GM19452 (cell line): ENCODE results near the gene GPR42.
"Not testable (repeated sequence)": the region's sequence is repeated elsewhere in the genome, so short reads cannot be mapped to it uniquely, and the experiment has no call there.

Source experiments
- ATAC-seq: cut with Tn5 transposase; IDR thresholded peaks from one replicate; pipeline ENCODE4 v1.9.1; 2021; ENCODE audit not compliant: unreplicated experiment

Gene GPR42

GRCh38 chr19:35362261-35363000 is 8.4 kb upstream of the GPR42 start:
- no peak for ATAC-seq

- no peak for ATAC-seq
Observed at GRCh38 chr19:35363001-35363590, 7.8 kb upstream of the GPR42 start.

- ATAC-seq, result no peak
Observed at GRCh38 chr19:35363711-35364425, 7.0 kb upstream of the GPR42 start.

GRCh38 chr19:35365303-35365702 is 5.6 kb upstream of the GPR42 start:
- ATAC-seq, result no peak

GRCh38 chr19:35368378-35368777 is 2.5 kb upstream of the GPR42 start:
- no peak for ATAC-seq

GRCh38 chr19:35369522-35369921 is 1.3 kb upstream of the GPR42 start:
- ATAC-seq, result no peak

- ATAC-seq, result no peak
Observed at GRCh38 chr19:35373492-35373891, 2.6 kb downstream of the GPR42 start.

- ATAC-seq, result not testable (repeated sequence)
Observed at GRCh38 chr19:35374031-35374430, 3.2 kb downstream of the GPR42 start.

GRCh38 chr19:35375505-35376307 is 4.8 kb downstream of the GPR42 start:
- no peak for ATAC-seq

- ATAC-seq, result no peak
Observed at GRCh38 chr19:35377656-35378055, 6.8 kb downstream of the GPR42 start.

GRCh38 chr19:35378356-35378755 is 7.5 kb downstream of the GPR42 start:
- ATAC-seq, result no peak

- ATAC-seq, result not testable (repeated sequence)
Observed at GRCh38 chr19:35379545-35379944, 8.7 kb downstream of the GPR42 start.

GRCh38 chr19:35379992-35380391 is 9.1 kb downstream of the GPR42 start:
- ATAC-seq, result no peak

- no peak for ATAC-seq
Observed at GRCh38 chr19:35380450-35381124, 9.7 kb downstream of the GPR42 start.

- ATAC-seq, result no peak
Observed at GRCh38 chr19:35381318-35381717, 10.4 kb downstream of the GPR42 start.

GRCh38 chr19:35381926-35382325 is 11.1 kb downstream of the GPR42 start:
- ATAC-seq, result no peak

GRCh38 chr19:35383536-35383935 is 12.7 kb downstream of the GPR42 start:
- no peak for ATAC-seq

GRCh38 chr19:35388277-35389054 is 17.6 kb downstream of the GPR42 start:
- no peak for ATAC-seq

- no peak for ATAC-seq
Observed at GRCh38 chr19:35389192-35389861, 18.5 kb downstream of the GPR42 start.
